ENCODE measurements around the gene SLC7A6OS.

Gene SLC7A6OS

DNA sequence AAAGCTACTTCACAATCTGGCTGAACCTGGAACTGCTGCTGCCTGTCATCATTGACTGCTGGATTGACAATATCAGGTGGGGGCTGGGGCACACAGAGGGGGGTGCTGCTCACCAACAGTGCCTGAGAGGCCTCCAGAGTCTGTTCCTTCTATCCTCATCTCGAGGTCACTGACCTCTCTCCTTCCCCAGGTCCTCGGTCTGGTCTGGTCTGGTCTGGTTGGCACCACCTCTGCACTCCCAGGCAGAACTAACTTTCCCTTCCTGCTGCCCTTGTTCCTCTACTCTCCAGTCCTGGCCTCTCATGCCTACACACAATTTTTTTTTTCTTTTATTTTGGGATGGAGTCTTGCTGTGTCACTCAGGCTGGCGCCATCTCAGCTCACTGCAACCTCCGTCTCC is 61.4 kb downstream of the SLC7A6OS start:
- no peak for DNase-seq
